GM13977 (cell line): ENCODE data around the gene DAAM1.

Experiments
- DNase-seq: peaks from one replicate; pipeline ENCODE4 v3.0.0; 2012; ENCODE audit warnings: low spot score
- in situ Hi-C: fragments of 300-500 bp; cut with MboI; formaldehyde crosslinking; loops from one replicate; pipeline ENCODE4 v1.12.0; 2022; ENCODE audit warnings: low sequenced_read_pairs, low pct_unique_long_range_greater_than_20kb, mixed read lengths, inconsistent platforms; ENCODE audit not compliant: unreplicated experiment
- TF ChIP-seq, protein P1 (sequence below): IDR thresholded peaks from 2 replicates; pipeline ENCODE4 v1.5.1; 2012; ENCODE audit warnings: mild to moderate bottlenecking, control low read depth; ENCODE audit not compliant: insufficient read depth; ENCODE audit errors: extremely low read depth, missing control alignments

Gene DAAM1

DNA sequence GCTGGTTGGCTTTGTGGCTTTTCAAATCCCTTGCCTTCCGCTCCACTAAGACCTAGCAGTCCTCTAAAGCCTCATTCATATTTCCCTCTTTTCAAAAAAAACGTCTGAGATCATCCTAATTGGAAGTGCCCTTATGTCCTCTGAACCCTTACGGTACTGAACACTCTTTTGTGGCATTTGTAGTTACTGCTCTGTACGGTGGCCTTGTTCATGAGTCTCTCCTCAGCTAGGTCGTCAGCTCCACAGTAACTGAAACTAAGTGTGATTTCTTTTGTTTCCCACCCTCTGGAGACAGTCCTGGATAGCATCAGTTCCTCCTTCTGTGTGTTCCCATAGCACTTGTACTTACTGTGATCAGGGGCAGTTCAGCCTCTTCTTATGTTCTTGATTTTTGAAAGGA, 49.7 kb downstream of the DAAM1 start:
- TF ChIP-seq, protein P1, sequence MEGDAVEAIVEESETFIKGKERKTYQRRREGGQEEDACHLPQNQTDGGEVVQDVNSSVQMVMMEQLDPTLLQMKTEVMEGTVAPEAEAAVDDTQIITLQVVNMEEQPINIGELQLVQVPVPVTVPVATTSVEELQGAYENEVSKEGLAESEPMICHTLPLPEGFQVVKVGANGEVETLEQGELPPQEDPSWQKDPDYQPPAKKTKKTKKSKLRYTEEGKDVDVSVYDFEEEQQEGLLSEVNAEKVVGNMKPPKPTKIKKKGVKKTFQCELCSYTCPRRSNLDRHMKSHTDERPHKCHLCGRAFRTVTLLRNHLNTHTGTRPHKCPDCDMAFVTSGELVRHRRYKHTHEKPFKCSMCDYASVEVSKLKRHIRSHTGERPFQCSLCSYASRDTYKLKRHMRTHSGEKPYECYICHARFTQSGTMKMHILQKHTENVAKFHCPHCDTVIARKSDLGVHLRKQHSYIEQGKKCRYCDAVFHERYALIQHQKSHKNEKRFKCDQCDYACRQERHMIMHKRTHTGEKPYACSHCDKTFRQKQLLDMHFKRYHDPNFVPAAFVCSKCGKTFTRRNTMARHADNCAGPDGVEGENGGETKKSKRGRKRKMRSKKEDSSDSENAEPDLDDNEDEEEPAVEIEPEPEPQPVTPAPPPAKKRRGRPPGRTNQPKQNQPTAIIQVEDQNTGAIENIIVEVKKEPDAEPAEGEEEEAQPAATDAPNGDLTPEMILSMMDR: no peak
- in situ Hi-C loops: no loop called here
- no peak for DNase-seq

DNA sequence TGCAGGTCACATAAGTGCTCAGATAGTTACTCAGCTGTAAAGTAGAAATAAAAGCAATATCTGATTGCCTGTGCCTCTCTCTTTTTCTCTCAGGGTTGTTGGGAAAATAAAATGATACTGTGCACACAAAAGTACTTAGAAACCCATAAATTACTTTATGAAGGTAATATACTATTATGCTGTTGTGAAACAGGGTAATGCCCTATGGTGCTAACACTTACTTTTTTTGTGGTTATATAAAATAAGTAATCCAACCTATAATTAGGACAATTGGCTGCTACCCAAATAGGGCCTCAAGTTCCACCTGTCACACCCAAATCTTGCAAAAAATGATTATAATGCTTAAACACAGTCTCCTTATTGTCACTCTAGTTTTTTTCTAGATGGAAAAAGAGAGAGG, 50.6 kb downstream of the DAAM1 start:
- TF ChIP-seq, protein P1: no peak
- no peak for DNase-seq
- in situ Hi-C loops: no loop called here

DNA sequence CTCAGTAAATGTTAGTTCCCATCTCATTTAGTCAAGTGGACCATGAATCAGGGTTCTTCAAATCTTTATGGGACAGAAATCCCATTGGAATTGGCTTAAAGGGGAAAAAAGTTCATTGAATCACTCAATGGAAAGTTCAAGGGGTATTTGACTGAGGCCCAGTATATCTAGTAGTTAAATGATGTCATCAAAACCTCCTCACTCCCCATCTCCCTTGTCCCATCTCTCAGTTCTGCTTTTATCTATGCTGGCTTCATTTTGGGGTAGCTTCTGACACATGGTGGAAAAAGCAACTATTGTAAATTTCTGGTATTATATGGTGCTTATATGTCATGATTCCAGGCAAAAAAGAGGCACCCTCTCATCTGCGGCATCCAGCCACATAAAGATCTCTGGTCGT, 51.9 kb downstream of the DAAM1 start:
- TF ChIP-seq, protein P1: no peak
- DNase-seq: peak; percentile 22
- in situ Hi-C loops: no loop called here

DNA sequence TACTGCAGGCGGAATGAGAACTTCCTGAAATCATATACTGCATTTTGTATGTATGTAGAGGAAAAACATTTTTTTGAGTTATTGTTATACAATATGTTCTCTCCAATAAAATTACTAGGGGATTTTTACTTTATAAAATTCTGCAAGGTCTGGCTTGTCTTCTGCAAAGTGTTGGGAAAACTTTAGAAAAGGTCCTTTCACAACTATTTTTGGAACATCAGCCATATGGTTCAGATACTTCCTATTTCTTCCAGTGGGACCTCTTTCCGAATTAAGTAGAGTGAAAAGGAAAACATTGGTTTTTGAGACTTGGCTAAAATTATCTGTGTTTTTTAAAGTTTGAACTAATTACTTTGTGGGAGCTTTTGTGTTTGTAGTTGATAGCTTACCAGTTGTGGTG, 52.7 kb downstream of the DAAM1 start:
- no peak for DNase-seq
- TF ChIP-seq, protein P1: no peak
- in situ Hi-C loops: no loop called here

DNA sequence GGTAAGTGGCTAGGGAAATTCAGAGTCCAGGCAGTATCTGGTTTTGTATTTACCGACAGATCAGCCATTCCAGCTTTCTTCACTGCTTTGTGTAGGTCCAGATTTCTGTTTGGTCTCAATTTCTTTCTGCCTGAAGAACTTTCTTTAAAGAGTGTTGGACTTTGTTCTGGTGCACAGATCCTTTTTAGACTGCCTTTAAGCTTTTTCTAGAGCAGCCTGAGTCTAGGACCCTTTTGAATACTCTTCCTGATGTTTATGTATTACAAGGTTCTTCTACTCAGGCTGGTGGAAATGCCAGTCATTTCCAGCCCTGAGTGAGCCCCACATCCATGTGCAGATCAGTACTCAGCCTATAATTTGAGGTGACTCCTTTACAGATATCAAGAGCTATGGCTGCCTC, 54.7 kb downstream of the DAAM1 start:
- TF ChIP-seq, protein P1: no peak
- in situ Hi-C loops: no loop called here
- no peak for DNase-seq

DNA sequence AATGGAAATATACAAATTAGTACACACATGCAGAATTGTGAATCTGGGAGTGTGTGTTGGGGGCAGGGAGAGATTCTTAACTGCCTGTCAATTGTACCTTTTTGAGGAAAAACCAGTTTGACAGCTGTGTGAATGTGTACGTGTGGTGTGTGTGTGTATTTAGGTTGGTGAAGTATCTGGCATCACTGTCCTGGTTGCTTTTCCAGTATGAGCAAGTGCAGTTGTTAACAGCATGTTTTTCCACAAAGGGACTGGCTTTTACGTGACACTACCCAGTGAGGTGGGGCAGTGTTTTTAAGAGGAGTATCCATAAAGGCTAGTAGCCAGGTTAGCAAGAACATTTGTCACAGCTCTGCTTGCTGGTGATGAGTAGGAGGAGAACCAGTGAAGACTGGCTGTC, 56.1 kb downstream of the DAAM1 start:
- in situ Hi-C loops: no loop called here
- DNase-seq: no peak
- TF ChIP-seq, protein P1: no peak

DNA sequence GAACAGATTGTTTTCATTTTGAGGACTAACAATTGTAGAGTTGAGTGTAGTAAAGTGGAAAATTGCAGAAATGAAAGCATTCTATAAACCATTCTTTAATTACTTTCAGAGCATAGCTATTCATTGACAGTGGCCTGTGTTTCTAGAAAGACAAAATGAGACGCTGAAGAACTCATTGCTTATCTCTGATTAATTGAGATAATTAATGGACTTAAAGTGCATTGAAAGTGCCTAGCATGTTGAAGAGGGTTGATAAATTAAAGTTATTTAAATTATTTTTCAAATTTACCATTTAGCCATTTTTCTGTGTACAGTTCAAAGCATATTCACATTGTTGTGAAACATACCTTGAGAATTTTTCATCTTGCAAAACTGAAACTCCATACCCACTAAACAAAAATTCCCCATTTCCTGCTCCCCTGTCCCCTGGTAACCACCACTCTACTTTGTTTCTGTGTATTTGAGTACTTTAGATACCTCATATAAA, 57.4 kb downstream of the DAAM1 start:
- peak; percentile 45 for DNase-seq
- TF ChIP-seq, protein P1: no peak
- in situ Hi-C loops: no loop called here
